ENCODE data around the gene LONP2.
A peak's percentile ranks its signal among the peaks of the same experiment; 100 is the strongest.
"Not testable (repeated sequence)": the region's sequence is repeated elsewhere in the genome, so short reads cannot be mapped to it uniquely, and the experiment has no call there.

The LONP2 gene

GRCh38 chr16:48291754-48292153 lies 47.7 kb downstream of the LONP2 start:
- DNase-seq, result no peak

GRCh38 chr16:48292452-48292851 lies 48.4 kb downstream of the LONP2 start:
- DNase-seq, result no peak

- DNase-seq, result no peak
Measured at GRCh38 chr16:48294724-48295123, 50.6 kb downstream of the LONP2 start.

- DNase-seq, result no peak
Measured at GRCh38 chr16:48295488-48296281, 51.6 kb downstream of the LONP2 start.

- no peak for DNase-seq
Measured at GRCh38 chr16:48299471-48299870, 55.4 kb downstream of the LONP2 start.

GRCh38 chr16:48300391-48300856 lies 56.3 kb downstream of the LONP2 start:
- no peak for DNase-seq

GRCh38 chr16:48308535-48308934 lies 64.4 kb downstream of the LONP2 start:
- DNase-seq, result no peak

- no peak for DNase-seq
Measured at GRCh38 chr16:48310908-48311641, 67.0 kb downstream of the LONP2 start.

- not testable (repeated sequence) for DNase-seq
Measured at GRCh38 chr16:48313905-48314304, 69.8 kb downstream of the LONP2 start.

- DNase-seq, result no peak
Measured at GRCh38 chr16:48317026-48317425, 72.9 kb downstream of the LONP2 start.

- peak; percentile 55 for DNase-seq
Measured at GRCh38 chr16:48317614-48318315, 73.7 kb downstream of the LONP2 start.

GRCh38 chr16:48318630-48319029 lies 74.5 kb downstream of the LONP2 start:
- DNase-seq, result peak; percentile 78

- DNase-seq, result no peak
Measured at GRCh38 chr16:48321317-48322036, 77.4 kb downstream of the LONP2 start.

- DNase-seq, result no peak
Measured at GRCh38 chr16:48323783-48324775, 80.0 kb downstream of the LONP2 start.

GRCh38 chr16:48326915-48327314 lies 82.8 kb downstream of the LONP2 start:
- DNase-seq, result no peak

GRCh38 chr16:48329138-48329537 lies 85.0 kb downstream of the LONP2 start:
- DNase-seq, result no peak

GRCh38 chr16:48330189-48330840 lies 86.2 kb downstream of the LONP2 start:
- no peak for DNase-seq

GRCh38 chr16:48330841-48331192 lies 86.7 kb downstream of the LONP2 start:
- DNase-seq, result no peak

GRCh38 chr16:48332978-48333377 lies 88.9 kb downstream of the LONP2 start:
- DNase-seq, result no peak

- no peak for DNase-seq
Measured at GRCh38 chr16:48334325-48334724, 90.2 kb downstream of the LONP2 start.

GRCh38 chr16:48335961-48336360 lies 91.9 kb downstream of the LONP2 start:
- DNase-seq, result no peak
